GM12891 (cell line): ENCODE results near the gene ATP8A2.

ENCODE experiments used
- PAX5 ChIP-seq: IDR thresholded peaks from 2 replicates; pipeline ENCODE4 v1.6.1; 2011; ENCODE audit warnings: low read length, moderate library complexity, mild to moderate bottlenecking; ENCODE audit not compliant: insufficient read depth, severe bottlenecking
- POLR2A ChIP-seq: IDR thresholded peaks from 2 replicates; pipeline ENCODE4 v1.6.1; 2011; ENCODE audit warnings: low read depth, low read length, control low read depth
- POLR2AphosphoS5 ChIP-seq: IDR thresholded peaks from 2 replicates; pipeline ENCODE4 v1.6.1; 2011; ENCODE audit warnings: low read depth, low read length, control low read depth
- POU2F2 ChIP-seq: IDR thresholded peaks from 2 replicates; pipeline ENCODE4 v1.6.1; 2011; ENCODE audit warnings: low read depth, mild to moderate bottlenecking, control low read depth, low read length, moderate library complexity
- SPI1 ChIP-seq: IDR thresholded peaks from 2 replicates; pipeline ENCODE4 v1.6.1; 2011; ENCODE audit warnings: low read depth, low read length, control low read depth
- TAF1 ChIP-seq: IDR thresholded peaks from 2 replicates; pipeline ENCODE4 v1.6.1; 2011; ENCODE audit warnings: low read depth, low read length, control low read depth

DNA sequence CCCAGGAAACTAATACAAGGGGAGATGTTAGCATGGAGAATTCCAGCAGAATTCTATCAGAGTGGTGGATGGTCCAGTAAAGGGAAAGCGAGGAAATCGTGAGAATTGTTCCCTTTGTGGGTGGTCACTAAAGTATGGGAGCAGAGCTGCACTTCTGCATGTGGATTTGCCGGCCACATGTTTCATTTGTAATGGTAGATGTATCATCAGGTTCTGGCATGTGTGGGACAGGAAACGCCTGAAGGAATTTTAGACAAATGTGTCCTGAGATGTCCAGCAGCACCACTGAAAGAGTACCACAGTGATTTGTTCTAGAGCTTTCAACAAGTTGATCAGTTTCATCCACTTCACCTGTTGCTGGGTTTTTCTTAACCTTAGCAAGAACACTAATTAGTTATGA is 371.6 kb downstream of the ATP8A2 start:
- TF ChIP-seq POLR2AphosphoS5: no peak
- no peak for TF ChIP-seq TAF1
- TF ChIP-seq SPI1: no peak
- TF ChIP-seq POLR2A: no peak
- no peak for TF ChIP-seq PAX5
- TF ChIP-seq POU2F2: no peak
